Trophoblast cell (in vitro differentiated cells and primary cell): ENCODE results near the gene ACTL8.

Experiments
- DNase-seq, 2 donors: peaks; one replicate each; pipeline ENCODE4 v3.0.0-alpha.2; 2016
- H2AFZ ChIP-seq: 2 replicates; pipeline ENCODE4 v1.6.1; 2013; ENCODE audit warnings: low read length, moderate library complexity, mild to moderate bottlenecking; ENCODE audit not compliant: insufficient read depth, poor library complexity
- H2AK5ac ChIP-seq: 2 replicates; pipeline ENCODE4 v1.6.1; 2013; ENCODE audit warnings: mild to moderate bottlenecking, low read length
- H2BK120ac ChIP-seq: 2 replicates; pipeline ENCODE4 v1.6.1; 2013; ENCODE audit warnings: low read length, mild to moderate bottlenecking, moderate library complexity; ENCODE audit not compliant: insufficient read depth, poor library complexity
- H2BK12ac ChIP-seq: 2 replicates; pipeline ENCODE4 v1.6.1; 2013; ENCODE audit warnings: mild to moderate bottlenecking, low read length, moderate library complexity
- H2BK5ac ChIP-seq: 2 replicates; pipeline ENCODE4 v1.6.1; 2013; ENCODE audit warnings: low read length, low read depth, moderate library complexity, mild to moderate bottlenecking; ENCODE audit not compliant: poor library complexity
- H3K14ac ChIP-seq: 2 replicates; pipeline ENCODE4 v1.6.1; 2013; ENCODE audit warnings: mild to moderate bottlenecking, low read length
- H3K18ac ChIP-seq: 2 replicates; pipeline ENCODE4 v1.6.1; 2013; ENCODE audit warnings: mild to moderate bottlenecking, low read length
- H3K23ac ChIP-seq: 2 replicates; pipeline ENCODE4 v1.6.1; 2013; ENCODE audit warnings: low read length
- H3K27ac ChIP-seq: 2 replicates; pipeline ENCODE4 v1.5.1; 2013; ENCODE audit warnings: low read depth, mild to moderate bottlenecking, inconsistent platforms, low read length, moderate library complexity
- H3K27me3 ChIP-seq: 2 replicates; pipeline ENCODE4 v1.6.1; 2013; ENCODE audit warnings: inconsistent platforms, mild to moderate bottlenecking, low read length, moderate library complexity; ENCODE audit not compliant: insufficient read depth
- H3K36me3 ChIP-seq, 2 experiments: 1 replicate in 1 of 2; 2 replicates in 1 of 2; pipeline ENCODE4 v1.6.1; 2013; ENCODE audit warnings: low read length in 2 of 2, mild to moderate bottlenecking in 2 of 2, moderate library complexity in 1 of 2; ENCODE audit not compliant: insufficient read depth in 2 of 2, control insufficient read depth in 1 of 2
- H3K4ac ChIP-seq: 2 replicates; pipeline ENCODE4 v1.6.1; 2013; ENCODE audit warnings: low read depth, mild to moderate bottlenecking, low read length, moderate library complexity
- H3K4me1 ChIP-seq, 2 experiments: 1 replicate in 1 of 2; 2 replicates in 1 of 2; pipeline ENCODE4 v1.6.1; 2013; ENCODE audit warnings: low read length in 2 of 2, mild to moderate bottlenecking in 2 of 2, moderate library complexity in 1 of 2; ENCODE audit not compliant: insufficient read depth in 2 of 2, control insufficient read depth in 1 of 2
- H3K4me2 ChIP-seq: 2 replicates; pipeline ENCODE4 v1.6.1; 2013; ENCODE audit warnings: inconsistent platforms, mild to moderate bottlenecking, low read length, moderate library complexity
- H3K4me3 ChIP-seq: 2 replicates; pipeline ENCODE4 v1.5.1; 2013; ENCODE audit warnings: mild to moderate bottlenecking, low read depth, low read length, inconsistent platforms
- H3K79me1 ChIP-seq: one replicate; pipeline ENCODE4 v1.6.1; 2013; ENCODE audit warnings: low read length
- H3K79me2 ChIP-seq: 2 replicates; pipeline ENCODE4 v1.6.1; 2013; ENCODE audit warnings: low read length, mild to moderate bottlenecking; ENCODE audit not compliant: control insufficient read depth, insufficient read depth, poor library complexity
- H3K9ac ChIP-seq: 2 replicates; pipeline ENCODE4 v1.6.1; 2013; ENCODE audit warnings: mild to moderate bottlenecking, low read length
- H3K9me3 ChIP-seq: 2 replicates; pipeline ENCODE4 v1.6.1; 2013; ENCODE audit warnings: low read depth, mild to moderate bottlenecking, control low read depth, inconsistent platforms, low read length; ENCODE audit not compliant: insufficient read depth
- H4K12ac ChIP-seq: 2 replicates; pipeline ENCODE4 v1.6.1; 2013; ENCODE audit warnings: low read depth, mild to moderate bottlenecking, low read length, moderate library complexity
- H4K8ac ChIP-seq: 2 replicates; pipeline ENCODE4 v1.6.1; 2013; ENCODE audit warnings: low read depth, mild to moderate bottlenecking, low read length, moderate library complexity
- H4K91ac ChIP-seq: one replicate; pipeline ENCODE4 v1.6.1; 2013; ENCODE audit warnings: low read depth, mild to moderate bottlenecking, low read length, moderate library complexity
- WGBS: extraction: QIAGEN DNeasy Blood & Tissue Kit; methylation state at CpG from one replicate; pipeline ENCODE4 v1.1.7; 2013; ENCODE audit warnings: missing lambda C conversion rate; ENCODE audit not compliant: insufficient read length, insufficient coverage; ENCODE audit errors: extremely low coverage; 5-methylcytosine and 5-hydroxymethylcytosine counted together

ACTL8 gene

DNA sequence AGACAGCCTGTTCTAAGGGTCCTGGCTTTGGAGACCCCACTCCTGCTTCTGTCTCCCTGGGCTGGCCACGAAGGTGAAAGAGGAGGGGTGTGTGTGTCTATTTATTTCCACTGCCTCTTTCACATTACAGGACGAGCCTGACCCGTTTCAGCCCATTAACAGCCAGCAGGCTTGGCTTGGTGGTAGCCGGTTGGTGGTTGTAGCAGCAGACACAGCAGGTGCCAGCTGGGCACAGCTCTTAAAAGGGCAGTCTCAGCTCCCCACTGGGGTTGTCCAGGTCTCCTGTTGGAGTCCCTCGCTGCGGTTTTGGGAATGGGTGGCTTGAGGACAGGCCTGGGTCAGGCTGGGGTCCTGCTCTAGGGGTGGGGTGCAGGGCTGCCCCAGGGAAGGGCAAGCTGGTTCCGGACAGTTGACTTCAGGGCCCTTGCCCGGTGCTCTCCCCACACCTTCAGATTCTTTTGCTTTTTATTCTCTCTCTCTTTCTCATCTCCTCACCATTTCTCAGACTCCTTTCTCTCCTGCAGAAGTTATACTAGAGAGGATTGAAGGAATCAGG is 84.6 kb downstream of the ACTL8 start:
- Histone ChIP-seq H2BK12ac (no peak overlapping the region), H3K4me2 (no peak overlapping the region), H2AK5ac (no peak overlapping the region), H3K36me3 (no peaks in the 10 kb centered on the region), H3K27ac (no peak overlapping the region), H4K8ac (no peak overlapping the region), H2AFZ (no peak overlapping the region), H2BK5ac (no peak overlapping the region), H4K91ac (no peak overlapping the region), H3K79me1 (no peaks in the 10 kb centered on the region), H3K23ac (no peak overlapping the region), H3K4me3 (no peak overlapping the region), H2BK120ac (no peak overlapping the region), H3K79me2 (no peaks in the 10 kb centered on the region), H3K9me3 (peaks cover 4% of the 10 kb centered on the region), H3K4me1 (no peaks in the 10 kb centered on the region), H4K12ac (no peak overlapping the region), H3K9ac (no peak overlapping the region), H3K27me3 (no peaks in the 10 kb centered on the region), H3K4ac (no peak overlapping the region), H3K18ac (no peak overlapping the region), H3K14ac (no peak overlapping the region)
- no peak for DNase-seq
- no CpG with 5 or more reads among the region's 8 CpGs for WGBS

DNA sequence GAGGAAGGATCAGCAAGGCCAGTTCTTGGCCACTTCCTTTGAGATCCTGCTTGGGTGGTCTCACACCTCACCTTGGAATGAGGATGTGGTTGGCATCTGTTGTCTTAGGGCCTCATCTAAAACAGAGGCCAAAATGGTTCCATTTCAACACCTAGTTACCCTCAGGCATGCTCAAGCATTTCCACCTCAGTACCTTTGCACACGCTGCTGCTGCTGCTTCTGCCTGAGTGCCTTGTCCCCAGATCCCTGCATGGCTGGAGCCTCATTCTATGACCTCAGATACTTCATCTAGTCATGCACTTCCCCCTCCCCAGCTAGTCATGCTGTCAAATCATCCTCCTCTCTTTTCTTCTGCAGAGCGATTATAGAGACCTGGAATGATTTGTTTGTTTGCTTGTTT is 86.8 kb downstream of the ACTL8 start:
- H3K9ac ChIP-seq, result no peak overlapping the region
- H3K9me3 ChIP-seq, result peaks cover 4% of the 10 kb centered on the region
- no peak overlapping the region for H3K23ac ChIP-seq
- no peak overlapping the region for H2AK5ac ChIP-seq
- no peak overlapping the region for H3K14ac ChIP-seq
- no peaks in the 10 kb centered on the region for H3K4me1 ChIP-seq
- no peak for DNase-seq
- WGBS, result no CpG with 5 or more reads among the region's 2 CpGs
- H3K4ac ChIP-seq, result no peak overlapping the region
- H3K4me2 ChIP-seq, result no peak overlapping the region
- H3K79me2 ChIP-seq, result no peaks in the 10 kb centered on the region
- no peaks in the 10 kb centered on the region for H3K79me1 ChIP-seq
- H3K27ac ChIP-seq, result no peak overlapping the region
- H4K8ac ChIP-seq, result no peak overlapping the region
- no peak overlapping the region for H3K4me3 ChIP-seq
- no peak overlapping the region for H2BK120ac ChIP-seq
- no peak overlapping the region for H4K12ac ChIP-seq
- H3K18ac ChIP-seq, result no peak overlapping the region
- no peak overlapping the region for H2AFZ ChIP-seq
- no peaks in the 10 kb centered on the region for H3K36me3 ChIP-seq
- H4K91ac ChIP-seq, result no peak overlapping the region
- H2BK12ac ChIP-seq, result no peak overlapping the region
- no peaks in the 10 kb centered on the region for H3K27me3 ChIP-seq
- H2BK5ac ChIP-seq, result no peak overlapping the region

DNA sequence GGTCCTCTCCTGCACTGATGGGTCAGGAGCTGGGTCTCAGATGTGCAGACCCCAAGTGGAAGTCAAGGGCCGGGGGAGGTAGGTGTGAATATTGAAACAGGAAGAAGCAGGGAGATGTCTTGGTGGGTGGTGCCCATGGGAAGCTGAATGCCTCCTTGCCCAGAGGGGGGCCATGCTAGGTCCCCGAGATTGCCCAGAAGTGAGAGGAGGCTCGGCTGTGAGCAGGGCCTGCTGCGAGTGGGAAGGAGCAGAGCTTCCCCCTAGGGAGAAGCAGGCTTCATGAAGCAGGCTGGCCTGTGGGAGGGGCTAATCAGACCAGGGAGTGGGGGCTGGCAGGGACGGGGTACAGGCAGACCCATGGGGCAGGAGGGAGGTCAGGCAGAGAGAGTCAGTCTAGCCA is 87.6 kb downstream of the ACTL8 start:
- Histone ChIP-seq H3K79me1 (no peaks in the 10 kb centered on the region), H3K4me3 (no peak overlapping the region), H2BK120ac (no peak overlapping the region), H3K23ac (no peak overlapping the region), H2AFZ (no peak overlapping the region), H3K27ac (no peak overlapping the region), H4K91ac (no peak overlapping the region), H3K4me1 (no peaks in the 10 kb centered on the region), H2BK5ac (no peak overlapping the region), H4K12ac (no peak overlapping the region), H3K9ac (no peak overlapping the region), H3K9me3 (peaks cover 4% of the 10 kb centered on the region), H3K18ac (no peak overlapping the region), H2BK12ac (no peak overlapping the region), H2AK5ac (no peak overlapping the region), H3K79me2 (no peaks in the 10 kb centered on the region), H3K4me2 (no peak overlapping the region), H3K4ac (no peak overlapping the region), H3K14ac (no peak overlapping the region), H3K27me3 (no peaks in the 10 kb centered on the region), H3K36me3 (no peaks in the 10 kb centered on the region), H4K8ac (no peak overlapping the region)
- no CpG with 5 or more reads among the region's 5 CpGs for WGBS
- no peak for DNase-seq

DNA sequence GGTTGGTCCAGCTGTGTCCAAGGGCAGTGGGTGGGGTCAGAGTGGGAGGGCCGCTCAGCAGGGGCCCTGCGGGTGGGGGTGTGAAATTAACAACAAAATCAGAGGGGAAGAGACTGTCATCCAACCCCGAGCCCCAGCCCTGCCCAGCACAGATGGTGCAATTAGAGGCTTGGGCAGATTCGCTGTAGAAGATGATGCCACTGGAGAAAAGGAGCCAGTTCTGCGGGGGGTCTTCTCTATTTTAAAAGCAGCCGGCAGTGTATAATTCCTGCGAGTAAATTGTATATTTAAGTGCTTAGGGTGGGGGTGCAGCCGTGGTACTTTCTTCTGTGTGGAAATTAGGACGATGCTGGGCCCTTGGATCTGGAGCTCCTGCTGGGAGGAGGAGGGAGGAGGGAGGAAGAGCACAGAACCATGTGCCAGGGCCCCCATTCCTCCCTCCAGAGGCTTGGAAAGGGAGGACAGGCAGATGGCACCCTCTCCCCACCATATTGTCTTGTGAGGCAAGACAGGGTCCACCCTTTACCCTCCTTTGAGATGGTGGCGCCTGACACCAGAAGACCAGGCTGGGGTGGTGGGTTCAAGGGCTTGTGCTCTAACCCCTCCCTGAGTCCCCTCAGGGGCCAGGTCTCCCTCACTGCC is 89.2 kb downstream of the ACTL8 start:
- DNase-seq, result no peak
- WGBS, result no CpG with 5 or more reads among the region's 10 CpGs
- Histone ChIP-seq H2BK5ac (no peak overlapping the region), H4K8ac (no peak overlapping the region), H3K9me3 (peaks cover 5% of the 10 kb centered on the region), H3K4ac (no peak overlapping the region), H2AFZ (no peak overlapping the region), H3K9ac (no peak overlapping the region), H4K12ac (no peak overlapping the region), H3K4me1 (no peaks in the 10 kb centered on the region), H3K79me2 (no peaks in the 10 kb centered on the region), H3K4me2 (no peak overlapping the region), H3K27me3 (no peaks in the 10 kb centered on the region), H2BK12ac (no peak overlapping the region), H3K14ac (no peak overlapping the region), H2AK5ac (no peak overlapping the region), H3K23ac (no peak overlapping the region), H3K27ac (no peak overlapping the region), H2BK120ac (no peak overlapping the region), H3K79me1 (no peaks in the 10 kb centered on the region), H3K4me3 (no peak overlapping the region), H3K18ac (no peak overlapping the region), H4K91ac (no peak overlapping the region), H3K36me3 (no peaks in the 10 kb centered on the region)
